Stomach smooth muscle (tissue), 2 donors: ENCODE measurements around the gene TSGA10IP.
A peak's percentile ranks its signal among the peaks of the same experiment; 100 is the strongest.
"Not testable (repeated sequence)": the region's sequence is repeated elsewhere in the genome, so short reads cannot be mapped to it uniquely, and the experiment has no call there.

Source experiments
- H3K27ac ChIP-seq: one replicate; pipeline ENCODE4 v1.7.0; 2013; ENCODE audit warnings: mild to moderate bottlenecking, low read length, inconsistent platforms
- H3K27me3 ChIP-seq, 2 donors: one replicate each; pipeline ENCODE4 v1.7.0; 2013; ENCODE audit warnings: low read length in 2 of 2; ENCODE audit not compliant: insufficient read depth in 2 of 2, control insufficient read depth in 1 of 2
- H3K36me3 ChIP-seq, 2 donors: one replicate each; pipeline ENCODE4 v1.7.0; 2013; ENCODE audit warnings: low read length in 2 of 2; ENCODE audit not compliant: control insufficient read depth in 2 of 2, insufficient read depth in 2 of 2
- H3K4me1 ChIP-seq: one replicate; pipeline ENCODE4 v1.7.0; 2013; ENCODE audit warnings: low read length; ENCODE audit not compliant: control insufficient read depth, insufficient read depth
- H3K4me3 ChIP-seq, 2 donors: one replicate each; pipeline ENCODE4 v1.7.0; 2013; ENCODE audit warnings: low read length in 2 of 2
- H3K9ac ChIP-seq, 2 donors: one replicate each; pipeline ENCODE4 v1.7.0; 2013; ENCODE audit warnings: low read length in 2 of 2, mild to moderate bottlenecking in 1 of 2
- H3K9me3 ChIP-seq, 2 donors: one replicate each; pipeline ENCODE4 v1.7.0; 2013; ENCODE audit warnings: low read length in 2 of 2; ENCODE audit not compliant: control insufficient read depth in 2 of 2
- donor health status: healthy.
- donor health status: Pancreatic carcinoma.

The TSGA10IP gene

DNA sequence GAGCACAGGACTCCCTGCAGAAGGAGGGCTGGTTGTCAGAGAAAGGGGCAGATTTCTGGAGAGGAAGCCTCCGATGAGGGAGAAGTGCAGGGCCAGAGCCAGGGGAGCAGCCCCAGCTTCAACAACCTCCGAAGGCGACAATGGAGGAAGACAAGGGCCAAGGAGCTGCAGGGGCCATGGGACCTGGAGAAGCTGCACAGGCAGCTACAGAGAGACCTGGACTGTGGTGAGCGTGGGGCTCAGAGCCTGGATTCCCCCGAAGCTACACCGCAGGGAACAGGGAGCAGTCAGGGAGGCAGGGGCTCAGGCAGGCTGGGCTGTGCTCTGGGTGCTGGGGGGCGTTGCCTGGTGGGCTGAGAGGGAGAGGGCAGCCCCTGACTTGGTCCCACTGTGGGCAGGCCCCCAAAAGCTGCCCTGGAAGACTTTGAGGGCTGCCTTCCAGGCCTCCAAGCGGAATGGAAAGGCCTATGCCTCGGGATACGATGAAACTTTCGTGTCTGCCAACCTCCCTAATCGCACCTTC, 2.4 kb downstream of the TSGA10IP start:
- no peak overlapping the region for H3K4me3 ChIP-seq
- H3K36me3 ChIP-seq, result no peaks in the 10 kb centered on the region

GRCh38 chr11:65950711-65951110, 5.4 kb downstream of the TSGA10IP start:
- not testable (repeated sequence) for H3K4me1 ChIP-seq, H3K36me3 ChIP-seq, H3K27ac ChIP-seq, H3K9ac ChIP-seq, H3K4me3 ChIP-seq, H3K9me3 ChIP-seq
- H3K27me3 ChIP-seq, result peaks cover 8 to 11% of the 10 kb centered on the region in 2 donors

More for the DNA sequence above, 2.4 kb downstream of the TSGA10IP start:
- H3K27me3 ChIP-seq, result peaks cover 2 to 9% of the 10 kb centered on the region in 2 donors
- no peak overlapping the region for H3K27ac ChIP-seq
- no peak overlapping the region for H3K9ac ChIP-seq
- H3K9me3 ChIP-seq, result no peaks in the 10 kb centered on the region
- no peaks in the 10 kb centered on the region for H3K4me1 ChIP-seq

- H3K9me3 ChIP-seq, H3K36me3 ChIP-seq, H3K4me1 ChIP-seq, H3K27ac ChIP-seq, H3K9ac ChIP-seq, H3K27me3 ChIP-seq, H3K4me3 ChIP-seq: not testable (repeated sequence)
These were observed 6.4 kb downstream of the TSGA10IP start for GRCh38 chr11:65951641-65952040.

DNA sequence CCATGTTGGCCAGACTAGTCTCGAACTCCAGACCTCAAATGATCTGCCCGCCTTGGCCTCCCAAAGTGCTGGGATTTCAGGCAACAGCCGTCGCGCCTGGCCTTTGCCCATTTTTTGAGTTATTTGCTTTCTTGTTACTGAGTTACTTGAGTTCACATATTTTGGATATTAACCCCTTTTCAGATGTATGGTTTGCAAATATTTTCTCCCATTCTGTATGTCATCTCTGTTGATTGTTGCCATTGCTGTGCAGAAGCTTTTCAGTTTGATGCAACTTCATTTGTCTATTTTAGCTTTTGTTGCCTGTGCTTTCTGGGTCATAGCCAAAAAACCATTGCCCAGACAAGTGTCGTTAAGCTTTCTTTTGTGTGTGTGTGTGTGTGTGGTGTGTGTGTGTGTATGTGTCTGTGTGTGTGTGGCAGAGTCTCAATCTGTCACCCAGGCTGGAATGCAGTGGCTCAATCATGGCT, 6.8 kb downstream of the TSGA10IP start:
- Histone ChIP-seq H3K9me3 (no peaks in the 10 kb centered on the region), H3K4me3 (no peak overlapping the region), H3K36me3 (no peaks in the 10 kb centered on the region), H3K27me3 (peaks cover 5 to 10% of the 10 kb centered on the region in 2 donors), H3K4me1 (no peaks in the 10 kb centered on the region), H3K9ac (no peak overlapping the region), H3K27ac (no peak overlapping the region)

- no peak overlapping the region for H3K27ac ChIP-seq
These were observed 8.2 kb downstream of the TSGA10IP start for GRCh38 chr11:65953471-65953870.

DNA sequence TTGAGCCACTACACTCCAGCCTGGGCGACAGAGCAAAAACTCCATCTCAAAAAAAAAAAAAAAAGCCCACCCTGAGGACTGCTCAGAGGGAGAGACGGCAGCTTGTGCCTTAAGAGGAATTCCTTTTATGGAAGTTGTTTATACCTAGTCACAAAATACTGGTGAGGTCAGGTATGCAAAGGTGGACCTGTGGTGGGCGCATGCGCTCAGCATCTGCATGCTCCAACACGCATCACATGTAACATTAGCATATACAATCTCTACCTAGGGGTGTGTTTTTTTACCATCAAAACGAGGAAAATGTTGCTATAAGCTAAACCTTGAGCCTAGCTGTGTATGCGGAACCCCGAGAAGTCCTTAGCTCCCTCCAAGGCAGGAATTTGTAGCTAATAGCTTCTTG, 9.5 kb downstream of the TSGA10IP start:
- no peaks in the 10 kb centered on the region for H3K4me1 ChIP-seq
- H3K27me3 ChIP-seq, result peaks cover 2 to 10% of the 10 kb centered on the region in 2 donors
- no peaks in the 10 kb centered on the region for H3K9me3 ChIP-seq
- H3K27ac ChIP-seq, result no peak overlapping the region
- no peak overlapping the region for H3K4me3 ChIP-seq
- no peak overlapping the region for H3K9ac ChIP-seq
- no peaks in the 10 kb centered on the region for H3K36me3 ChIP-seq

More at GRCh38 chr11:65953471-65953870, 8.2 kb downstream of the TSGA10IP start:
- H3K36me3 ChIP-seq, result no peaks in the 10 kb centered on the region
- no peaks in the 10 kb centered on the region for H3K4me1 ChIP-seq
- no peak overlapping the region for H3K9ac ChIP-seq
- H3K4me3 ChIP-seq, result no peak overlapping the region
- H3K9me3 ChIP-seq, result no peaks in the 10 kb centered on the region
- peaks cover 2 to 10% of the 10 kb centered on the region in 2 donors for H3K27me3 ChIP-seq

DNA sequence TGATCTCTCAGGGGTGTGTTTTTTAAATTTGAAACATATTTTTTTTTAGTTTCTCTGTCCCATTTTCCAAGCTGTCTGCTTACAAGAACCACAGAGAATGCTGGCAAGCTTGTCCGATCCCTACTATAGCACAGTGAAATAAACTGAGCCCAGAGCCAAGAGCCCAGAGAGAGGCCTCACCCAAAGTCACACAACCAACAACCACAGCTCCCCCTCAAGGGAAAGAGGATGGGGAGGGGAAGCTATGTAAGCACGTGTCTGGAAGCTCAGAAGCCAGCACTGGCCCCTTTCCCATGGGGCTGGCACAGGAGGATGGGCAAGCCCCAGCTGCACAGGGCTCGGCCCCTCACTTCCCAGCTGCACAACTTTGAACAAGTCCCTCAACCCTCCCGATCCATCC, 13.0 kb downstream of the TSGA10IP start:
- H3K27me3 ChIP-seq, result peaks cover 2 to 8% of the 10 kb centered on the region in 2 donors
- H3K27ac ChIP-seq, result no peak overlapping the region
- H3K9ac ChIP-seq, result no peak overlapping the region
- no peaks in the 10 kb centered on the region for H3K36me3 ChIP-seq
- no peaks in the 10 kb centered on the region for H3K9me3 ChIP-seq
- no peak overlapping the region for H3K4me3 ChIP-seq
- H3K4me1 ChIP-seq, result peaks cover 20% of the 10 kb centered on the region

- H3K27me3 ChIP-seq, result peaks cover 2 to 8% of the 10 kb centered on the region in 2 donors
- no peak overlapping the region for H3K9ac ChIP-seq
- H3K4me3 ChIP-seq, result no peak overlapping the region
- H3K27ac ChIP-seq, result no peak overlapping the region
- no peaks in the 10 kb centered on the region for H3K9me3 ChIP-seq
- H3K4me1 ChIP-seq, result peaks cover 25% of the 10 kb centered on the region
- peaks cover 0 to 3% of the 10 kb centered on the region in 2 donors for H3K36me3 ChIP-seq
These were observed 13.6 kb downstream of the TSGA10IP start for GRCh38 chr11:65958774-65959420.

DNA sequence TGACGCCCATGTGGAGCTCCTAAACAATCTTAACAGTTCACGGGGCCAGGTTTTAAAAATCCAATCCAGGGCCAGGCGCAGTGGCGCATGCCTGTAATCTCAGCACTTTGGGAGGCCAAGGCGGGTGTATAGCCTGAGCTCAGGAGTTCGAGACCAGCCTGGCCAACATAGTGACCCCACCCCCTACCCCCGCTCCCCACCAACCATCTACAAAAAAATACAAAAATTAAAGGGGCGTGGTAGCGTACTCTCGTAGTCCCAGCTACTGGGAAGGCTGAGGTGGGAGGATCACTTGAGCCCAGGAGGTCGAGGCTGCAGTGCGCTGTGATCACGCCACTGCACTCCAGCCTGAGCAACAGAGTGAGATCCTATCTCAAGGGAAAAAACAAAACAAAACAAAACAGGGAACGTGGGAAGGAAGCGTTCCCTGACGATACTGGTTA, 15.6 kb downstream of the TSGA10IP start:
- H3K27ac ChIP-seq, result peak overlapping the region; percentile 96
- no peaks in the 10 kb centered on the region for H3K9me3 ChIP-seq
- peaks cover 0 to 2% of the 10 kb centered on the region in 2 donors for H3K27me3 ChIP-seq
- peak overlapping the region; percentile 85 to 98 for H3K9ac ChIP-seq
- H3K36me3 ChIP-seq, result peaks cover 10 to 22% of the 10 kb centered on the region in 2 donors
- H3K4me1 ChIP-seq, result peaks cover 30% of the 10 kb centered on the region
- H3K4me3 ChIP-seq, result peak overlapping the region; percentile 80 to 91

DNA sequence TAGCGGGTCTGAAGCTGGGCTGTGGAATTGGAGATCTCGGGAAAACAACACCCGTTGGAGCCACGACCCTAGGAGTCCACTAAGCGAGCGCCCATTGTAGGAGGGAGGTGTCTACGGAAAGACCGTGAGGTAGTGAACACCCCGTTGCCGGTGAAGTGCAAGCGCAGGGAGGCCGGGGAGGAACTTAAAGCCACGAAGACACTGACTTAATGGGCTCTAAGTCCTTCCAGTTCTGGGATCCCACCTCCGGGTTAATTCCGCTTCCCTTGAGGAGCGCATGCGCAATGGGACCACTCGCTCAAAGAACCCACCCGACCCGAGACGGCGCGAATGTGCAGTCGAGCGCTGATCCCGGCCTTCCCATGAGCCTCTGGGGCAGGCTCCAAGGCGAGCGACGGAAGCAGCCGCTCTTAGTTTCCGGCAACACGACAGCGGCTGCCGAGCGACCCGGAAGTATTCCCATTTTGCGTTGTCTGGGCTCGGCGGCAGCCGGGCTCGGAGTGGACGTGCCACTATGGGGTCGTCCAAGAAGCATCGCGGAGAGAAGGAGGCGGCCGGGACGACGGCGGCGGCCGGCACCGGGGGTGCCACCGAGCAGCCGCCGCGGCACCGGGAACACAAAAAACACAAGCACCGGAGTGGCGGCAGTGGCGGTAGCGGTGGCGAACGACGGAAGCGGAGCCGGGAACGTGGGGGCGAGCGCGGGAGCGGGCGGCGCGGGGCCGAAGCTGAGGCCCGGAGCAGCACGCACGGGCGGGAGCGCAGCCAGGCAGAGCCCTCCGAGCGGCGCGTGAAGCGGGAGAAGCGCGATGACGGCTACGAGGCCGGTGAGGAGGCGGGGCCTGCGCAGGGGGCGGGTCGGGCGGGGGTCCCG, 16.2 kb downstream of the TSGA10IP start, which contains the start of gene SART1:
TSS of gene SART1 (plus strand) at position 468 of the 874 bp plus-strand sequence. CDS start at position 515, 47 bp downstream.
- H3K4me3 ChIP-seq, result peak within 1 kb of the TSS; percentile 80 to 91
- peak within 1 kb of the TSS; percentile 85 to 98 for H3K9ac ChIP-seq
- H3K27me3 ChIP-seq, result peaks cover 0 to 2% of the 10 kb centered on the region in 2 donors
- peaks cover 17 to 29% of the 10 kb centered on the region in 2 donors for H3K36me3 ChIP-seq
- H3K9me3 ChIP-seq, result no peaks in the 10 kb centered on the region
- H3K27ac ChIP-seq, result peak within 1 kb of the TSS; percentile 96
- peaks cover 30% of the 10 kb centered on the region for H3K4me1 ChIP-seq
